Upper lobe of right lung (tissue), 1 donor: ENCODE data around the gene ST6GALNAC4. TPM values are rescaled to one million over a fixed set of nuclear protein-coding genes. Genes with fewer than 3 reads are reported as not detected.
A peak's percentile ranks its signal among the peaks of the same experiment; 100 is the strongest.

ENCODE experiments used
- ATAC-seq: fragments of 200-7000 bp; cut with Tn5 transposase; one replicate; pipeline ENCODE4 v1.9.1; 2020; ENCODE audit warnings: mild to moderate bottlenecking, moderate library complexity
- DNase-seq: peaks from one replicate; pipeline ENCODE4 v3.0.0-alpha.2; 2020
- H3K27ac ChIP-seq: fragments of 200-600 bp; one replicate; pipeline ENCODE4 v1.8.0; 2022
- H3K27me3 ChIP-seq: fragments of 200-600 bp; one replicate; pipeline ENCODE4 v1.8.0; 2022; ENCODE audit warnings: mild to moderate bottlenecking
- H3K36me3 ChIP-seq: fragments of 200-600 bp; one replicate; pipeline ENCODE4 v1.8.0; 2022
- H3K4me1 ChIP-seq: fragments of 200-600 bp; one replicate; pipeline ENCODE4 v1.8.0; 2022
- H3K4me3 ChIP-seq: fragments of 200-600 bp; one replicate; pipeline ENCODE4 v1.8.0; 2022; ENCODE audit warnings: mild to moderate bottlenecking
- H3K9me3 ChIP-seq: fragments of 200-600 bp; one replicate; pipeline ENCODE4 v1.8.0; 2022
- CTCF ChIP-seq: fragments of 200-600 bp; IDR thresholded peaks from one replicate; pipeline ENCODE4 v1.8.0; 2022; ENCODE audit warnings: antibody characterized with exemption
- intact Hi-C: fragments of 100-400 bp; cut with DNase I; formaldehyde crosslinking; loops from one replicate; pipeline ENCODE4 v1.11.0; 2022
- long read RNA-seq: library from polyadenylated mRNA; unstranded; transcript quantifications from one replicate; pipeline ENCODE4 v2.0.0, GENCODE V29; 2021
- total RNA-seq: library from RNA; stranded (reverse); fragmentation: NEBNext Ultra II Directional; extraction: Animal tissue kit (Norgen Biotek cat#: 25700); gene quantifications from one replicate; pipeline ENCODE4 v1.2.1, GENCODE V29; 2021
- donor health status: DM: no; HTN: yes; CAD: no; lungs with severe emphysema.

The ST6GALNAC4 gene
- total RNA-seq = 58.8 TPM
- long read RNA-seq, transcript ST6GALNAC4-201 (6 exons, 1,691 nt) = major isoform, 17 of 26 reads
- long read RNA-seq, partial matches to known transcripts = 3 of 26 reads
- long read RNA-seq, other reads (novel, unspliced or antisense) = 2 of 26 reads

GRCh38 chr9:127916720-127917581 is at the start of gene ST6GALNAC4:
ST6GALNAC4 (minus strand) TSS chr9:127917041; CDS start chr9:127916419, 622 bp downstream.
- Histone ChIP-seq H3K27me3 (no peaks in the 10 kb centered on the region), H3K4me1 (peaks cover 56% of the 10 kb centered on the region), H3K4me3 (peak within 1 kb of the TSS; percentile 77), H3K9me3 (no peaks in the 10 kb centered on the region), H3K27ac (peak within 1 kb of the TSS; percentile 47), H3K36me3 (peaks cover 14% of the 10 kb centered on the region)
- peak; percentile 92 for ATAC-seq
- intact Hi-C loops = no loop called here
- TF ChIP-seq CTCF = no peak
- peak; percentile 98 for DNase-seq

GRCh38 chr9:127965953-127966352 is 49.1 kb upstream of the ST6GALNAC4 start:
- Histone ChIP-seq H3K4me3 (no peak overlapping the region), H3K27ac (peak overlapping the region; percentile 83), H3K9me3 (no peaks in the 10 kb centered on the region), H3K36me3 (no peaks in the 10 kb centered on the region), H3K4me1 (peaks cover 73% of the 10 kb centered on the region), H3K27me3 (no peaks in the 10 kb centered on the region)
- DNase-seq = no peak
- intact Hi-C loops = no loop called here
- TF ChIP-seq CTCF = no peak
- no peak for ATAC-seq

GRCh38 chr9:127963359-127964064 is 46.7 kb upstream of the ST6GALNAC4 start:
- intact Hi-C loops = no loop called here
- Histone ChIP-seq H3K27me3 (no peaks in the 10 kb centered on the region), H3K4me1 (peaks cover 66% of the 10 kb centered on the region), H3K4me3 (no peak overlapping the region), H3K27ac (peak overlapping the region; percentile 31), H3K9me3 (no peaks in the 10 kb centered on the region), H3K36me3 (no peaks in the 10 kb centered on the region)
- no peak for TF ChIP-seq CTCF
- no peak for ATAC-seq
- no peak for DNase-seq

- Histone ChIP-seq H3K4me3 (no peak overlapping the region), H3K27ac (peak overlapping the region; percentile 31), H3K27me3 (no peaks in the 10 kb centered on the region), H3K9me3 (no peaks in the 10 kb centered on the region), H3K4me1 (peaks cover 61% of the 10 kb centered on the region), H3K36me3 (no peaks in the 10 kb centered on the region)
- no peak for TF ChIP-seq CTCF
- DNase-seq = no peak
- no peak for ATAC-seq
- intact Hi-C loops = no loop called here
Measured at GRCh38 chr9:127963041-127963358, 46.2 kb upstream of the ST6GALNAC4 start.

GRCh38 chr9:127962278-127962677 is 45.4 kb upstream of the ST6GALNAC4 start:
- no peaks in the 10 kb centered on the region for H3K9me3 ChIP-seq
- H3K4me1 ChIP-seq = peaks cover 57% of the 10 kb centered on the region
- no peaks in the 10 kb centered on the region for H3K36me3 ChIP-seq
- DNase-seq = no peak
- no peaks in the 10 kb centered on the region for H3K27me3 ChIP-seq
- H3K27ac ChIP-seq = no peak overlapping the region
- no peak for ATAC-seq
- intact Hi-C loops = no loop called here
- TF ChIP-seq CTCF = no peak
- H3K4me3 ChIP-seq = no peak overlapping the region
